Astrocyte of the cerebellum (primary cell): Measurements from ENCODE around the gene IGFLR1.

Source experiments
- DNase-seq: peaks from one replicate; pipeline ENCODE4 v3.0.0-alpha.2; 2011; ENCODE audit warnings: low read depth
- H3K4me3 ChIP-seq: 2 replicates; pipeline ENCODE4 v1.5.1; 2011; ENCODE audit warnings: mild to moderate bottlenecking, low read depth, low read length, moderate library complexity
- CTCF ChIP-seq: IDR thresholded peaks from 2 replicates; pipeline ENCODE4 v1.5.1; 2012; ENCODE audit warnings: low read length, low read depth, moderate library complexity, mild to moderate bottlenecking; ENCODE audit errors: missing control alignments
- in situ Hi-C: cut with HindIII; loops from 2 replicates; pipeline ENCODE4 v1.10.0; 2017; ENCODE audit warnings: low sequenced_read_pairs

Gene IGFLR1

GRCh38 chr19:35783469-35784434 lies 41.5 kb upstream of the IGFLR1 start:
- DNase-seq: no peak
- no peak overlapping the region for H3K4me3 ChIP-seq
- TF ChIP-seq CTCF: no peak
- in situ Hi-C loops: no loop called here

- in situ Hi-C loops: no loop called here
Observed at GRCh38 chr19:35782589-35782988, 40.3 kb upstream of the IGFLR1 start.

GRCh38 chr19:35781650-35782049 lies 39.4 kb upstream of the IGFLR1 start:
- no peak for TF ChIP-seq CTCF
- DNase-seq: no peak
- no peak overlapping the region for H3K4me3 ChIP-seq
- in situ Hi-C loops: no loop called here

More at GRCh38 chr19:35782589-35782988, 40.3 kb upstream of the IGFLR1 start:
- H3K4me3 ChIP-seq: no peak overlapping the region
- DNase-seq: no peak
- TF ChIP-seq CTCF: no peak

- DNase-seq: no peak
- no peak for TF ChIP-seq CTCF
- in situ Hi-C loops: no loop called here
Observed at GRCh38 chr19:35780717-35781116, 38.5 kb upstream of the IGFLR1 start.

GRCh38 chr19:35780058-35780457 lies 37.8 kb upstream of the IGFLR1 start:
- in situ Hi-C loops: no loop called here
- no peak for DNase-seq
- no peak overlapping the region for H3K4me3 ChIP-seq
- no peak for TF ChIP-seq CTCF

More at GRCh38 chr19:35780717-35781116, 38.5 kb upstream of the IGFLR1 start:
- H3K4me3 ChIP-seq: no peak overlapping the region

- no peak for DNase-seq
- no peak for TF ChIP-seq CTCF
- no peak overlapping the region for H3K4me3 ChIP-seq
- in situ Hi-C loops: no loop called here
Observed at GRCh38 chr19:35779033-35779432, 36.8 kb upstream of the IGFLR1 start.
